Loucy (cell line): ENCODE results near the gene XPO4.

Source experiments
- EZH2phosphoT487 ChIP-seq: fragments of 200-600 bp; IDR thresholded peaks from 2 replicates; pipeline ENCODE4 v1.6.1; 2018; ENCODE audit warnings: antibody characterized with exemption, mild to moderate bottlenecking, moderate library complexity, borderline replicate concordance
- TF ChIP-seq, protein P1 (sequence below): fragments of 200-600 bp; sonication (generic); conservative IDR thresholded peaks from 2 replicates; pipeline ENCODE4 v1.5.1; 2014; ENCODE audit warnings: mild to moderate bottlenecking, antibody characterized with exemption, low read length

DNA sequence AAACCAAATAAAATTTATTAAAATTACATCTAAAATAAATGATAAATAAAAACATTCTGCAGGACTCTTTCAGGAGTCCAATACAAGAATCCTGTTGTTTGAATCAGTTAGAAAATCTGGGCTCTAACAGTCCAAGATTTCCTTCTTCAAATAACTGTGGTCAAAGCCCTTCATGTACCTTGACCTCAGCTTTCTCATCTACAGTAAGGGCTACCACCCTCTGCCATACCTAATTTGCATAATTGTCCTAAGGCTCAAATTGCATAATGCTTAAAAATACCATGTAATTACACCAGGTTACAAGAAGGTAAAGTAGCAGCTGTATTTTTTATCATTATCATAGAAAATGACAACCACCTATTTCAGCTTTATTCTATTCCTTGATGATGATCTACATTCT lies 54.3 kb downstream of the XPO4 start:
- TF ChIP-seq, protein P1, sequence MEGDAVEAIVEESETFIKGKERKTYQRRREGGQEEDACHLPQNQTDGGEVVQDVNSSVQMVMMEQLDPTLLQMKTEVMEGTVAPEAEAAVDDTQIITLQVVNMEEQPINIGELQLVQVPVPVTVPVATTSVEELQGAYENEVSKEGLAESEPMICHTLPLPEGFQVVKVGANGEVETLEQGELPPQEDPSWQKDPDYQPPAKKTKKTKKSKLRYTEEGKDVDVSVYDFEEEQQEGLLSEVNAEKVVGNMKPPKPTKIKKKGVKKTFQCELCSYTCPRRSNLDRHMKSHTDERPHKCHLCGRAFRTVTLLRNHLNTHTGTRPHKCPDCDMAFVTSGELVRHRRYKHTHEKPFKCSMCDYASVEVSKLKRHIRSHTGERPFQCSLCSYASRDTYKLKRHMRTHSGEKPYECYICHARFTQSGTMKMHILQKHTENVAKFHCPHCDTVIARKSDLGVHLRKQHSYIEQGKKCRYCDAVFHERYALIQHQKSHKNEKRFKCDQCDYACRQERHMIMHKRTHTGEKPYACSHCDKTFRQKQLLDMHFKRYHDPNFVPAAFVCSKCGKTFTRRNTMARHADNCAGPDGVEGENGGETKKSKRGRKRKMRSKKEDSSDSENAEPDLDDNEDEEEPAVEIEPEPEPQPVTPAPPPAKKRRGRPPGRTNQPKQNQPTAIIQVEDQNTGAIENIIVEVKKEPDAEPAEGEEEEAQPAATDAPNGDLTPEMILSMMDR: no peak
- TF ChIP-seq EZH2phosphoT487: no peak
